HL-60 (cell line): ENCODE results near the gene IL11.

ENCODE experiments used
- GABPA ChIP-seq: IDR thresholded peaks from 2 replicates; pipeline ENCODE4 v1.6.1; 2012; ENCODE audit warnings: low read depth
- TF ChIP-seq, protein P1 (sequence below): IDR thresholded peaks from one replicate; pipeline ENCODE4 v1.5.1; 2011; ENCODE audit warnings: low read length, control low read depth, inconsistent platforms; ENCODE audit not compliant: insufficient read depth

DNA sequence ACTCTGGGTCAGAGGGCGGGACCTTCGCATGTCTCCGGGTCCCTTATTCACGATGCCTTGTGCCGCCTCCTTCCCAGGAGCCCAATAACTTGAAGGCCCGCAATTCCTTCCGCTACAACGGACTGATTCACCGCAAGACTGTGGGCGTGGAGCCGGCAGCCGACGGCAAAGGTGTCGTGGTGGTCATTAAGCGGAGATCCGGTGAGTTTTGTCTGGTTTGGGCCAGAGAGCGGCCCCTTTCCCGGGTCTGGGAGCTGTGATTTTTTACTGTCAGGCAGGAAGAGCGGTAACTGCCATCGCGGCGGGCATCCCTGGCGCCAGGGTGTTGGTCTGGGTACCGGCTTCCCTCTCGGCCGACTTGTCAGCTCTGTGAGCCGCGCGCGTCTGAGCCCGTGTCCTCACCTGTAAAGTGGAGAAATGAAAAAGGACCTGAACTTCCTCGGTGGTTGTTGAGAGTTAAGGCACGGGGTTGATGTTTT is 16.3 kb upstream of the IL11 start:
- TF ChIP-seq GABPA, result no peak
- TF ChIP-seq, protein P1, sequence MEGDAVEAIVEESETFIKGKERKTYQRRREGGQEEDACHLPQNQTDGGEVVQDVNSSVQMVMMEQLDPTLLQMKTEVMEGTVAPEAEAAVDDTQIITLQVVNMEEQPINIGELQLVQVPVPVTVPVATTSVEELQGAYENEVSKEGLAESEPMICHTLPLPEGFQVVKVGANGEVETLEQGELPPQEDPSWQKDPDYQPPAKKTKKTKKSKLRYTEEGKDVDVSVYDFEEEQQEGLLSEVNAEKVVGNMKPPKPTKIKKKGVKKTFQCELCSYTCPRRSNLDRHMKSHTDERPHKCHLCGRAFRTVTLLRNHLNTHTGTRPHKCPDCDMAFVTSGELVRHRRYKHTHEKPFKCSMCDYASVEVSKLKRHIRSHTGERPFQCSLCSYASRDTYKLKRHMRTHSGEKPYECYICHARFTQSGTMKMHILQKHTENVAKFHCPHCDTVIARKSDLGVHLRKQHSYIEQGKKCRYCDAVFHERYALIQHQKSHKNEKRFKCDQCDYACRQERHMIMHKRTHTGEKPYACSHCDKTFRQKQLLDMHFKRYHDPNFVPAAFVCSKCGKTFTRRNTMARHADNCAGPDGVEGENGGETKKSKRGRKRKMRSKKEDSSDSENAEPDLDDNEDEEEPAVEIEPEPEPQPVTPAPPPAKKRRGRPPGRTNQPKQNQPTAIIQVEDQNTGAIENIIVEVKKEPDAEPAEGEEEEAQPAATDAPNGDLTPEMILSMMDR, result no peak
